ENCODE measurements around the gene KLB.
"Not testable (repeated sequence)": the region's sequence is repeated elsewhere in the genome, so short reads cannot be mapped to it uniquely, and the experiment has no call there.

KLB gene

DNA sequence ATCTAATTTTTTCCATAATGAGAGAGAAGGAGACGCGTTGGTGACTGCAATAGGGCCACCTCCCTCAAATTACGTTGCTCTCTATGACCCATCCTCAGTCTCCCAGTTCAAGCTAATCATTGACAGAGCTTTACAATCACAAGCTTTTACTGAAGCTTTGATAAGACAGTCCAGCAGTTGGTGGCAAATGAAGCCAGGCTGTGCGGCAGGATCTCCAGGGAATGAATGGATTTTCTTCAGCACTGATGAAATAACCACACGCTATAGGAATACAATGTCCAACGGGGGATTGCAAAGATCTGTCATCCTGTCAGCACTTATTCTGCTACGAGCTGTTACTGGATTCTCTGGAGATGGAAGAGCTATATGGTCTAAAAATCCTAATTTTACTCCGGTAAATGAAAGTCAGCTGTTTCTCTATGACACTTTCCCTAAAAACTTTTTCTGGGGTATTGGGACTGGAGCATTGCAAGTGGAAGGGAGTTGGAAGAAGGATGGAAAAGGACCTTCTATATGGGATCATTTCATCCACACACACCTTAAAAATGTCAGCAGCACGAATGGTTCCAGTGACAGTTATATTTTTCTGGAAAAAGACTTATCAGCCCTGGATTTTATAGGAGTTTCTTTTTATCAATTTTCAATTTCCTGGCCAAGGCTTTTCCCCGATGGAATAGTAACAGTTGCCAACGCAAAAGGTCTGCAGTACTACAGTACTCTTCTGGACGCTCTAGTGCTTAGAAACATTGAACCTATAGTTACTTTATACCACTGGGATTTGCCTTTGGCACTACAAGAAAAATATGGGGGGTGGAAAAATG lies at the start of gene KLB:
KLB (plus strand) TSS at position 168 of the 821 bp plus-strand sequence; CDS start at position 188, 20 bp downstream.
- no peak for DNase-seq (ENCODE audit: low read depth)

DNA sequence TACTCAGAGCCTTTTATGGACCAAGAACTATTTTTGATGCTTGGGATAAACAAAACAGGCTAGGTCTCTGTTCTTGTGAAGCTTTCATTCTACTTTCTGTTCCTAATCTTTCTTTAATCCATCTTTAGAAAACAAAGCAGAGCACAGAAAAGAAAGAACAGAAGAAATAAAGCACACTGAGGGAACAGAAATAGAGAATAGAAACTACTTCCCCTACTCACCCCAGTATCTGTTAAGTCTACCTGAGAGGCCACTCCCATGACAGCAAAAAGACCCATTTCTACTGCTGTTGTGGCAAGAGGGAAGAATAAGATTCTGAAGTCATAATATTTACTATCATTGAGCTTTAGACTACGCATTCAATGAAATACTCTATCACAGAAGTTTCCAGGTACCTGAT lies 49.7 kb upstream of the KLB start:
- DNase-seq (ENCODE audit: low read depth) = no peak

DNA sequence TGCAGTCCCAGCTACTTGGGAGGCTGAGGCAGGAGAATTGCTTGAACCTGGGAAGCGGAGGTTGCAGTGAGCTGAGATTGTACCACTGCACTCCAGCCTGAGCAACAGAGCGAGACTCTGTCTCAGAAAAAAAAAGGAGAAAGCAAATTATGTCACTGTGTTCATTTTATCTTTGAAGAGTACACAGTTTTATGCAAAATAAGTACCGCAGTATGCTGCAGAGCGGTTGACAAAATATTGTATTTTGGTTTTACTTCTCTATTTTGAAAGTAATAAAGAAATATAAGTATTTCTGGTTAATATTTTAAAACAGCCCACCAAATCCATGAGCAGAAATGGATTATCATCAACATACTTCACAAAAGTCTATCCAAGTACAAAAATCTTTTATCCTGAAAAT lies 46.1 kb upstream of the KLB start:
- not testable (repeated sequence) for DNase-seq (ENCODE audit: low read depth)

DNA sequence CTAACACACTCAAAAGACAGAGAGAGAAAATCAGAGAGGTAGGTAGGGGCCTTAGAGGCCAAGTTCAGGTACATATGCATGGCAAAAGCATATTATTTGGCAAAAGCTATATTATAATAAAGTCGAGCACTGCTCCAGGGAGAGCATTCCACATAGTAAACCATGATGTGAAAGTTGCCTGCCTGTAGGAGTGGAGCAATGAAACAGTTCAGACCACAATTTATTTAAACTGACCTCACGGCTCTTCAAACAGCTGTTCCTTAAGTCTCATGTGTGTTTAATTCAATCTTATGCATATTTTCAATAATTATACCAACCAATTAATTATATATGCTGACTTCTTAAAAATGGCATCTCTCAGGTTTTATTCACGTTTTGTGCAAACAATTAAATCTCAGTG lies 43.9 kb upstream of the KLB start:
- DNase-seq (ENCODE audit: low read depth) = no peak

DNA sequence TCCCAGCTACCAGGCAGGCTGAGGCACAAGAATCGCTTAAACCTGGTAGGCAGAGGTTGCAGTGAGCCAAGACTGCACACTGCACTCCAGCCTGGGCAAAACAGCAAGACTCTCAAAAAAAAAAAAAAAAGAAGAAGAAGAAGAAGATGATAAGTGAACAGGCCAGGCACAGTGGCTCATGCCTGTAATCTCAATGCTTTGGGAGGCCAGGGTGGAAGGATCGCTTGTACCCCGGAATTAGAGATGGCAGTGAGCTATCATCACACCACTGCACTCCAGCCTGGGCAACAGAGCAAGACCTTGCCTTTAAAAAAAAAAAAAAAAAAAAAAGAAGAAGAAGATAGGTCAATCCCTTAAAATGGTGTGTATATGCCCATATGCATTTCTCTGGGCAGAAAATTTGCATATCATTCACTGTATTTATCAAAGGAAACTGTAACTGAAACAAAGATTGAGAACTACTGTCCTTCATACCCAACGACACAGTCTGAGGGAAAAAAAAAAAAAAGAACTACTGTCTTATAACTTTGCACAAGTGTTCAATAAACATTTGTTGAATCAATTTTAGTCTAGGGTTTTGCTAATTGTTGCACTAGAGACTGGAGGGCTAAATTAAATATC lies 42.8 kb upstream of the KLB start:
- no peak for DNase-seq (ENCODE audit: low read depth)

DNA sequence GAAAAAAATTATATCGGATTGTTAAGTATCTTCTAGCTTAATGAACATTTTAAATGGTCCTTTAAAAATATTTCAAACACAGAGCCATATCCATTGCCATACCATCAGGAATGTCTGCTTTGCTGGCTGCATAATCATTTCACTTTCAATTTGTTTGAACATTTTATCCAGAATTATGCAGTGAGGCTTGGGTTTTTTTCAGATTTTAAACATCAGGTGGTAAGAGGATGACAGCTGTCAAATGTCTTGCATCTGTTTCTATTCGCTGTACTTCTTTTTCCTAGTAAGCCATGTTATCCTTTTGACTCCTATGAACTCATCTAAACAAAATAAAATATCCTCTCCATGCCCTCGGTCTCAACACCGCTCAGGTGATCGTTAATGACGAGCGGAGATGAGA lies 41.4 kb upstream of the KLB start:
- DNase-seq (ENCODE audit: low read depth) = no peak

DNA sequence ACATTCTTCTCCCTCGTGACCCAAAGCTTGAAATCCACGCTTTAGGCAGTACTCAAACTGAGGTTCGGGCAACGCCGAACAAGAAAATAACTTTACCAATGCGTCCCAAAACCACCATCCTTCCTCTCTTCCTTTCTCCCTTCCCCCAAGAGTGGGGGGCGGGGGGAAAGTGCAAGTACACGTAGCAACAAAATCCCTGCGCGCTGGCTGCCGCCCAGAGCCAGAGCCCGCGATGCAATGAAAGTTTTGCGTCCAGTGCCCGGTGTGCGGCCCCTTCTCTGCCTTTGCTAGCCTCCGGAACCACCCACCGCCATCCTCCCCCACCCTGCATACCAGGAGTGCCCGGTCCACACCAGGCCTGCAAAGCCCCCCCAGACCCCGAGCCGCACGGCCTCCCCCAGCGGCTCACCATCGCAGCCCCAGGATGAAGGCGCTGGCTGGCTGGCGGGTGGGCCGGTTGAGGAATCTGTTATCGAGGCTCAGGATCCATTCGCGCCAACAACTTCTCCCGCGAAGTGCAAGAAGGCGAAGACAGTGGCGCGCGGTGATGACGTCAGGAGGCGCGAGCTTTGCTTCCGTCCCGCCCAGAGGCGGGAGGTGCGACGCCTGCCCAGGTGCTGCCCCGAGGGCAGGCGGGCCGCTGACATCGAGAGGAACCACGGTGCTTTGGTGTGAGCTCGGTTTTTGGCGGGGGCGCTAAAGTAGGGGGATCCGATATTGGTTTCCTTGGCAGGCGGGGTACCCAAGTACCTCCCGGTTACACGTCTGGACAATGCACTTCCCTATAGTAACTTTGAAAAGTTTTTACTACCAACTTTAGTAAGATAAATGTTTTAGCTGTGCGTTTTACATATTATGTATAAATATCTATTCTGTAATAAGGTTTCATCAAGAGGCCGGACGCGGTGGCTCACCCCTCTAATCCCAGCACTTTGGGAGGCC lies 40.6 kb upstream of the KLB start, which contains the start of gene RFC1:
RFC1 (minus strand) TSS at position 533 of the 942 bp plus-strand sequence; CDS start at position 412, 121 bp downstream.
- peak; percentile 86 for DNase-seq (ENCODE audit: low read depth)

DNA sequence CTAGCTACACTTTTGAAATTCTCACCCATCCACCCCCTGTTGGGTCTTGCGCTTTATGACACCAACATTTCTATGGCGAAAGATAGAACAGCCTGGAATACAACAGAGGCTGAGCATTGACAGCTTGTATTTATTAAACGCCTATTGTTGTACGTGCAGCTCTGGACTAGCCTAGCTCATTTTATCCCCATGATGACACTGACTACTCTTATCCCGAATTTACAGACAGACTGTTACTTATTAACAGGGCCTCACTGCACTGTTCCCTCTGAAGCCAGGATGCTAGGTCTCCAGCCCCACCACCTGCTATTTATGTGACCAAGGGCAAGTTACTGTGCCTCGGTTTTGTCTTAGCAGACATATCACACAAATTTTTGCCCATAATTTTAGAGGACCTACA lies 39.6 kb upstream of the KLB start:
- DNase-seq (ENCODE audit: low read depth) = no peak

DNA sequence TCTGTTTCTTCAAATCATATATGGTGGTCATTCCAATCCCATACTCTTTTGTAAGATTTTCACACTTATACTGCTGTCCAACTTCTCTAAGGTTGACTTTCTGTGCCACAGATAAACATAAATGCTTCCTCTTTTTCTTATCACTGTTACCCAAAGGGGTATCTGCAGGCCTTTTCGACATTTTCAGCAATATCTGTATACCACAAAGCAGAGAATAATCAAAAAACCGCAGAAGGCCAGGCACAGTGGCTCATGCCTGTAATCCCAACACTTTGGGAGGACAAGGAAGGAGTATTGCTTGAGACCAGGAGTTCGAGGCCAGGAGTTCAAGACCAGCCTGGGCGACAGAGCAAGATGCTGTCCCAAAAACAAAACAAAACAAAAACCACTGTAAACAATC lies 37.4 kb upstream of the KLB start:
- peak; percentile 60 for DNase-seq (ENCODE audit: low read depth)

DNA sequence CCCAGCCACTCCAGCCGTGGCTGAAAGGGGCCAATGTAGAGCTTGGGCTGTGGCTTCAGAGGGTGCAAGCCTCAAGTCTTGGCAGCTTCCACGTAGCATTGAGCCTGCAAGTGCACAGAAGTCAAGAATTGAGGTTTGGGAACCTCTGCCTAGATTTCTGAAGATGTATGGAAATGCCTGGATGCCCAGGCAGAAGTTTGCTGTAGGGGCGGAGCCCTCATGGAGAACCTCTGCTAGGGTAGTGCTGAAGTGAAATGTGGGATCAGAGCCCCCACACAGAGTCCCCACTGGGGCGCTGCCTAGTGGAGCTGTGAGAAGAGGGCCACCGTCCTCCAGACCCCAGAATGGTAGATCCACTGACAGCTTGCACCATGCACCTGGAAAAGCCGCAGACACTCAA lies 35.5 kb upstream of the KLB start:
- not testable (repeated sequence) for DNase-seq (ENCODE audit: low read depth)

DNA sequence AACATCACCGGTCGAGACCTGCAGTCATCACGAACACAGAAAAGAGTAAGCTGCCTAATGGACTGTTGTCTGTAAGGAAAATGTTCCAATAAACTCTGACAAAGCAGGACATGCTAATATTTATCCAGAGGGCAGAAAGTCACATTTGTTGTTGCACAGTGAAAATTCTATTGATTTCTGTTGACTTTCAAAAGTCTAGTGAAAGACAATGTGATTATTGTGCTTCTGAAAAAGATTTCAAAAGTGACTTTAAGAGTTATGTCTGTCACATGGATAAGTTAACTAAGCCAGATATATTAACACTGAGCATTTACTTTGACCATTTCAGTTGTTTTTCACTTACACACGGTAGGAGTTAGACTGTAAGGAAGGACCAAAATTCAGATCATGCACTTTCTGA lies 31.3 kb upstream of the KLB start:
- DNase-seq (ENCODE audit: low read depth) = no peak

DNA sequence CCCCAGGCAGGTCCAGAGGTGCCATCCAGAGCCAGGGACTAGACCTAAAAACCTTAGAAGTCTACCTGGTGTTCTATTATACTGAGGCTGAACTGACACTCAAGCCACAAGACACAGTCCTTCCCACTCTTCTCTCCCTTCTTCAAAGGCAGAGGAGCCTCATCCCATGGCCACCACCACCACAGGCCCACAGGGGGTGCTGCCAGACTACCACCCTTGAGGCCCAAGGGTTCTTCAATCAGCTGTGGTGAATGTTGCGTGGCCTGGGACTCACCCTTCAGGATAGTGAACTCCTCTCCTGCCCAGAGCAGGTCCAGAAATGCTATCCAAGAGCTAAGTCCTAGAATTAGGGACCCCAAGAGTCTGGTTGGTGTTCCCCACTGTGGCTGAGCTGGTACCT lies 23.0 kb upstream of the KLB start:
- DNase-seq (ENCODE audit: low read depth) = no peak

DNA sequence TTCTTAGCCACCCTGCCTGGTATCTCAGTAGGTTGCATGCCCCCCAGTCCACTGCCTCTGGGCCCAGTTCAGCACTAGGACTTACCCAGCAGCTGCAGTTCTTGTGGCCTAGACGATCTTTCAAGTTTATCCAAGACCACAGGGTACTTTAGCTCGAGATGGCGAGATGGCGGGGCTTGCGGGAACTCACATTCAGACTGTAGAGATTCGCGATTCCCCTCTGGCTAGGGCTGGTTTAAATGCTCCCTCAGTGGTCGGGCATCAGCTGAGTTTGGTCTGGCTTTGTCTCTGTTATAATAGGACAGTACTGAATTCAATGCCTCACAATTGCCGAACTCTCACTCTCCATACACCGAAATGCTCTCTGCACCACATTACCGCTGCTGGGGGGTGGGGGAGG lies 22.2 kb upstream of the KLB start:
- no peak for DNase-seq (ENCODE audit: low read depth)

DNA sequence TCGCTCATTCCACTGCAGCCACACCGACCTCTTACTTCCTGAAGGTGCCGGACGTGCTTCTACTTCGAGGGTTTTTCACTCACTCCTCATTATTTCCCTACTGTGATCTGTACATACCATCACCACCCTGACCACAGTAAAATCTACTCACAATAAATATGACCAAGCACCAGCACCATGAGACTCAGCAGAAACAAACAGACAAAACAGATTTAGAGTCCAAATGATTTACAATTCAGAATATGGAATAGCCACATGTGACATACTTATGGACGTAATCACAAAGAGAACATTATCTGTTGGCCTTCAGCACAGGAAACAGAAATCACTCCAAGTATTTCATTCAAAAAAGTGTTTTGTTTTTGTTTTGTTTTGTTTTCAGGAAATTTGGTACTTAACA lies 16.1 kb upstream of the KLB start:
- no peak for DNase-seq (ENCODE audit: low read depth)

DNA sequence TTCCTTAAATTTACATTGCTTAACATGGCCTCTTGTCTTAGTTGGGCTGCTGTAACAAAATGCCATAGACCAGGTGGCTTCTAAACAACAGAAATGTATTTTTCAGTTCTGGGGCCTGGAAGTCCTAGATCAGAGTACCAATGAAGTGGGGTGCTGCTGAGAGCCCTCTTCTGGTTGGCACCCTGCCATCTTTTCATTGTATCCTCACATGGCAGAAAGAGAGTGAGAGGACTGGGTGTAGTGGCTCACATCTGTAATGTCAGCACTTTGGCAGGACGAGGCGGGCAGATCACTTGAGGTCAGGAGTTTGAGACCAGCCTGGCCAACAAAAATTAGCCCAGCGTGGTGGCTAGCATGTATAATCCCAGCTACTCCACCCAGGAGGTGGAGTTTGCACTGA lies 12.0 kb upstream of the KLB start:
- no peak for DNase-seq (ENCODE audit: low read depth)

DNA sequence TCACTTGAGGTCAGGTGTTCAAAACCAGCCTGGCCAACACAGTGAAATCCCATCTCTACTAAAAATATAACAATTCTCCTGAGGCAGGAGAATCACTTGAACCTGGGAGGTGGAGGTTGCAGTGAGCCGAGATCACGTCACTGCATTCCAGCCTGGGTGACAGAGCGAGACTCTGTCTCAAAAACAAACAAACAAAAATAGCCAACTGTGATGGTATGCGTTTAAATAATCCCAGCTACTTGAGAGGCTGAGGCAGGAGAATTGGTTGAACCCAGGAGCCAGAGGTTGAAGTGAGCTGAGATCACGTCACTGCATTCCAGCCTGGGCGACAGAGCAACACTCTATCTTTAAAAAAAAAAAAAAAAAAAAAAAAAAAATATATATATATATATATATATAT lies 5.1 kb upstream of the KLB start:
- DNase-seq (ENCODE audit: low read depth) = not testable (repeated sequence)

DNA sequence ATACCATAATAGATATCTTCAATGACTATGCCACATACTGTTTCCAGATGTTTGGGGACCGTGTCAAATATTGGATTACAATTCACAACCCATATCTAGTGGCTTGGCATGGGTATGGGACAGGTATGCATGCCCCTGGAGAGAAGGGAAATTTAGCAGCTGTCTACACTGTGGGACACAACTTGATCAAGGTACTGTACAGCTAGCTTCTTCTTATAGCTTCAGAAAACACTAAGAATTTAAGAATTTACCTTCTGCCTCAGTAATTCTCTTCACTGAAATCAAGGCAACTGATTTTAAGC lies 805 bp downstream of the KLB start:
- no peak for DNase-seq (ENCODE audit: low read depth)

DNA sequence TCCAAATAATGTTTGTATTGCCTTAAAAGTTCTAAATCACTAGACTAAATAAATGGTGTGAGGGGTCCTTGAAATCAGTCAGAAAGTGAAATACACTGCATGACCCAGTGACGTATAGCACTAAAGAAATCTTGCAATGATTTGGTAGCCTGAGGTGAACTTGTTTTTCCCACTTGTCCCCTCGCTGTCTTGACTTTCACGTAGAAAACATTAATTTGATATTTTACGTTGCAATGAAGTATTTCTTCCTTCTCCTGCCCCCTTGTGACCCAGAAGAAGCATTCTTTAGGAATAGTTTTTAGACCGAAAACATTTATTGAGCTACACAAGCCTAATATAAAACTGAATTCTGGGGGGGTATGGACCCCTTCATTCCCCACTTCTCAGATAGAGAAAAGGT lies 3.7 kb downstream of the KLB start:
- no peak for DNase-seq (ENCODE audit: low read depth)

DNA sequence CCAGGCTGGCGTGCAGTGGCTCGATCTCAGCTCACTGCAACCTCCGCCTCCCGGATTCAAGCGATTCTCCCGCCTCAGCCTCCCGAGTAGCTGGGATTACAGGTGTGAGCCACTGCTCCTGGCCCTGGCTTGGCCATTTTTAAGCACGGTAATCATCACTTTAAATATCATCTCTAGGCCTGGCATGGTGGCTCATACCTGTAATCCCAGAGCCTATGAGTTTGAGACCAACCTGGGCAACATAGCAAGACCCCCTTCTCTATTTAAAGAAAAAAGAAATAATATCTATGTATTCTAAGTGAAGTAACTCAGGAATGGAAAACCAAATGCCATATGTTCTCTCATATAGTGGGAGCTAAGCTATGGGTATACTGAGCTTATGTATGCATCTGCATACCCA lies 4.8 kb downstream of the KLB start:
- DNase-seq (ENCODE audit: low read depth) = not testable (repeated sequence)

DNA sequence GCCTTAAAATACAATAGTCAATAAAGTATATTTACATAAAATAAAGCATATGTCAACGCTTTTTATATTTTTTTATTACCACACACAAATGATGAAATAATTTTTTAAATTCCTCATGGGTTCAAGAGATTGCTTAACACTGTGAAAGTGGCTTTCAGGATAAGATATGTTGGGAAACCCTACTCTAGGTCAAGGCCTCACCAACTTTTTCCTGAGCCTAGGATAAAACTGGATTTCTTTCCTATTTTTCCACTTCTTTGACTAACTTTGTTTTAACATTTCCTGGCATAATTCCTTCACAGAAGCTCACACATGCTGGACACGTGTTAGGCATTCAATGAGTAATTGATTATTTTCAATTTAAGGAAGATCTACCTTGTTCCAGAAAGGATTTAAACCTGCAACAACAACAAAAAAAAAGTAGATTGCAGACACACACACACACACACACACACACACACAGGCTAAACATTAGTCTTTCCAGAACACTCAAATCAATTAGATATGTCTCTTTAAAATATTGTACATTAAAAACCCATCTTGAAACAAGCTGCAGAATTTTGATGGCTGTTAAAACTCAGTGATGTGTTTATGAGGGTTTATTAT lies 9.1 kb downstream of the KLB start:
- no peak for DNase-seq (ENCODE audit: low read depth)

DNA sequence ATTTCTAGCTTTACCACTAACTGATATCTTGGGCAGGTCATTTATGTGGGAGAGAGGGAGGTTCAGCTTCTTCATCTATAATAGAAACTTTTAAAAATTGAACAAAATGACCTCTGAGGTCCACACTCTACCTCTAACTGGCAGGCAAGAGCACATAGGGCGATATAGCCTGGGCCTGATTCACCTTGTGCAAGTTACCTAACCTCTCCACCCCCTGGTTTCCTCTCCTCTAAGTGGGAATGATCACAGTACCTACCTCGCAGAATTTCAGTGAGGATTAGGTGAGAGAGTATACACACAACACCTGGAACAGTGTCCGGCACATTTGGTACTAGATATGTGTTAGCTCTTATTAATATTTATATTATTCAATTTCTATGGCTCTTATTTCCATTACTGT lies 15.5 kb downstream of the KLB start:
- no peak for DNase-seq (ENCODE audit: low read depth)

DNA sequence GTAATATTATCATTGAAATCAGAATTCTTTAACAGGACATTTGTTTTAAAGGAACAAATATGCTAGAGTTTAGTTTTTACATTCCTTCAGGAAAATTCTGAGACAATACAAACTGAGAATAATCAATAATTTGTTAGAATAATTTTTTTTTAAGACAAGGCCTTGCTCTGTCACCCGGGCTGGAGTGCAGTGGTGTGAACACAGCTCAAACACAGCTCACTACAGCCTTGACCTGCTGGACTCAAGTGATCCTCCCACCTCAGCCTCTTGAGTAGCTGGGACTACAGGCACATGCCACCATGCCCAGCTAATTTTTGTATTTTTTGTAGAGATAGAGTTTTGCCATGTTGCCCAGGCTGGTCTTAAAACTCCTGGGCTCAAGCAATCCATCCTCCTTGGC lies 18.6 kb downstream of the KLB start:
- not testable (repeated sequence) for DNase-seq (ENCODE audit: low read depth)
